Right renal cortex interstitium (tissue), 3 donors: ENCODE results near the gene WASF2. TPM values are rescaled to one million over a fixed set of nuclear protein-coding genes. Genes with fewer than 3 reads are reported as not detected.

Source experiments
- DNase-seq, 3 donors: peaks; one replicate each; pipeline ENCODE4 v3.0.0-alpha.2; 2013; ENCODE audit warnings: low read depth in 3 of 3, low spot score in 2 of 3
- polyA plus RNA-seq, 3 donors: library from polyadenylated mRNA; unstranded; fragments of 120-200 nt; gene quantifications; one replicate each; pipeline ENCODE4 v1.2.1, GENCODE V29; 2013; ENCODE audit not compliant: insufficient read length in 3 of 3

The WASF2 gene
- polyA plus RNA-seq, 3 donors = 134 to 154 (median 140) TPM

DNA sequence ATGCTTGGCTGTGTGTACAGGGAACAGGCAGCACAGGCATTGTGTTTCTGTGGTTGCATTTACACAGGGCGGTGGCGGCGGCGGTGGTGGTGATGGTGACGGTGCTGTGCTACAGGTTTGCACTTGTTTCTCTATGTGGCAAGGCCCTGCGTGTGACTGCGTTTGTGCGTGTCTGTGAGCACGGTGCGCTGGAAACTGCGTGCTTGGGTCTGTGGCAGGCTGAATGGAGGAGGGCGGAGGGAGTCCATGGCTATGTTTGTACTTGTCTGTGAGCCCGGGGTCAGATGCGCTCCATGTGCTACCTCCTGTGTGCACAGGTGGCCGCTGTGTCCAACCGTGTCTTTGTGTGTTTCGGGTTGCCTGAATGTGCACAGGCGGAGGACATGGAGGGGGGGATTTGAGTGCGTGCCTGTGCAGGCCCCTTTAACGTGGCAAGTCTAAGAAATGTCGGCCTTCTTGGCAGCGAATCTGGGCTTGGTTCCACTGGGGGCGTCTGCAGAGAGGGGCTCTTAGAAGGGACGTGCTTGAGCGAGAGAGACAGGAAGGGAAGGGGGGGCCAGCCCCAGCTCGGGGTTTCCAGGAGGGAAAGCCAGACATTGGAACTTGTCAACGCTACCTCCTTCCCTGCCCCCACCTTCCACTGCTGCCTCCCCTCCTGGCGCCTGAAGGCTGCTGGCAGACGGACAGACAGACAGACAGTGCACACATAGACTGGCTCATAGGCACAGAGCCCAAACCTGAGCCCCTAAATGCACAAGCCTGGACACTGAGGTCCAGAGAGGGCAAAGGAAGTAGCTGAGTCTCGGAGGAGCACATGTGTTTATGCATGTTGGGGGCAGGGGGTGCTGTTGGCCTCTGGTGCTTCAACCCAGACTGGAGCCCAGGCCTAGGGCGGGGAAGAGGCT, 32.7 kb upstream of the WASF2 start:
- DNase-seq = no peak

DNA sequence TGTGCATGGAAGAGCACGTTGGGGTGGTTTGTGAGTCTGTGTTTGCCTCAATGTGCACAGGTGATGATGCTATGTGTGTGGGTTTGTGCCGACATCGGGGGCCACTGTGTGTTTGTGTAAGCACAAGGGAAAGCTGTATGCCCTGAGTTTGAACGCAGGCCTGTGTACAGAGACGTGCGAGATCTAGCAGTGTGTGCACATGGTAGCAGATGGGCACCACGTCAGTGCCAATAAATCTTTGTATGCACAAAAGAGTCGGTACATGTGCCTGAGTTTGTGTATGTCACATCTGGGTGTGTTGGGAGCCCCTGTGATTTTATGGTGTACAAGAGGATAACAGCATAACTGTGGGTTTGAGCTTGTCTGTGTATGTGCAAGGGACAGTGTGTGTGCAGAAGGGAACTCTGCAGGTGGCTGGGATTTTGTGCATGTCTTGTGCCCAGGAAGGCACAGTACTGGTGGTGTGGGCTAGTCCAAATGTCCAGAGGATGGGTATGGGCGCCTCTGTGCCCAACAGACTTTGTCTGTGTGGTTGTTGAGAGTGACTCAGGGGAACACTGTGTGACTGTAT, 32.0 kb upstream of the WASF2 start:
- no peak for DNase-seq

DNA sequence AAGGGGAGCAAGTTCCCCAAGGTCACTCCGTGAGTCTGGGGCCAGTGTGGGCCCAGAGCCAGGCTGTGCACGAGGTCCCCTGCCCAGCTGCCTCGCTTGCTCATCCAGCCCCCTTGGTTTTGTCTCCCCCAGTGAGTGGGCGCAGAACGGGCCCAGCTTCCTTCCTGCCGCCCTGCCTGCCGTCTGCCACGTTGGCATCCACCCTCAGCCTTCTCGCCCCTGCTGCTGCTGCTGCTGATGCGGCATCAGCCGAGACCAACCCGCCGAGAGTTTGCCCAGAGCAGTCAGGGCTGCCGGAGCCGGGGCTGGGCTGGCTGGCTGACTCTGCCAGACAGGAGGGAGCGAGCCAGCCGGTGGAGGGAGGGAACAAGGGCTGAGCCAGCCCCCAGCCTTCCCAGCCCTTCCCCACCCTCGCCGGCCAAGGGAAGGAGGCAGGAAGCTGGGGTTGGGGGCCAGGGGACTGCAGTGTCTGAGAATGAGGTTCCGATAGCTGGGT, 31.4 kb upstream of the WASF2 start:
- DNase-seq = no peak

DNA sequence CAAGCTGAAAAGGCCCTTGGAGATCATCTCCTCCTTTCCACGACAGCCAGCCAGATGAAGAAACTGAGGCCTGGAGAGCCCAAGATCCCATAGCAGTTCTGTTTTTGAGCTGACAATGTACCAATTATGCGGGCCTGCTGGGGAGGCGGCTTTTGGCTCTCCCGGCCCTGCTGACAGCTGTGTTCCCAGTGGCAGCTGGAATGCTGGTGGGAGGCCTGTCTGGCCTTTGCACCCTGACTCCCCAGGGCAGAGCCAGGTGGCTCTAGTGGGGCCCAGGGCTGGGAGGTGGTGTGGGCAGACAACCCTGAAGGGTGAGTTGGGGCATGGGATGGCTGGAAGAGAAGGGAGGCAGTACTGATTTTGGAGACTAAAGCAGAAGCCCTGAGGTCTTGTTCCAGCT, 30.7 kb upstream of the WASF2 start:
- DNase-seq = no peak

- no peak for DNase-seq
Measured at GRCh38 chr1:27519331-27520258, 29.6 kb upstream of the WASF2 start.

GRCh38 chr1:27518808-27519207, 28.8 kb upstream of the WASF2 start:
- no peak for DNase-seq

DNA sequence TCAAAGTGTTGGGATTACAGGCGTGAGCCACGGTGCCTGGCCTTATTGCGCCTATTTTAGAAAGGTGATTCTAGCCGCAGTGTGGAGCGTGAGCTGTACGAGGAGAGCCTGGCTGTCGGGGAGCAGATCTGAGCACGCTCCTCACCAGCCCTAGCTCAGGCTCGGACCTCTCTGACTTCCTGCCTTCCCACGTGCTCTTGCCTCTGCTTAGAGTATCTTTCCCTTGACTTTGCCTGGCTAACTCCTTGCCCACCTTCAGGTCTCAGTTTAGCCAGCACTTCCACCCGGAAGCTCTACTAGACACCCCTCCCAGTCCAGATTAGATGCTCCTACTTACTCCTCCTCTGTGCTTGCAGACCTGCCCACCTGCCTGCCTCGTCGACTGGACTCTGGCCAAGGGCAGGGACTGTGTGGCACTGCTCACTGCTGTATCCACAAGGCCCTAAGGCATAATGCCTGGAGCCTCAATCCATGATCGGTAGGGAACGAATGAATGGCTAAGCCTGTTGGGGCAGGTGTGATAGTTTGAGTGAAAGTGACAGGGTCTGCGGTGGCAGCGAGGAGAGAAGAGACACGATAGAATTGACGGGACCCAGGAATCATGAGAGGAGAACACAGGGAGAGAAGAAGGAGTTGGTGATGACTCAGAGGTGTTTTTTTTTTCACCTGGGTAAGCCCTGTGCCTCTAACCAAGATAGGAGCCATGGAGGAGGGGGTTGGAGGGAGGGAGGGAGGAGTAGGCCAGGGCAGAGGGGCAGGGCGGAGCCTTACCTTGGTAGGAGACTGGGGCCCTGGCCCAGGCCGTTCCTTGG, 28.1 kb upstream of the WASF2 start:
- no peak for DNase-seq

- no peak for DNase-seq
Measured at GRCh38 chr1:27517301-27517700, 27.3 kb upstream of the WASF2 start.

- DNase-seq = no peak
Measured at GRCh38 chr1:27515626-27516025, 25.7 kb upstream of the WASF2 start.

DNA sequence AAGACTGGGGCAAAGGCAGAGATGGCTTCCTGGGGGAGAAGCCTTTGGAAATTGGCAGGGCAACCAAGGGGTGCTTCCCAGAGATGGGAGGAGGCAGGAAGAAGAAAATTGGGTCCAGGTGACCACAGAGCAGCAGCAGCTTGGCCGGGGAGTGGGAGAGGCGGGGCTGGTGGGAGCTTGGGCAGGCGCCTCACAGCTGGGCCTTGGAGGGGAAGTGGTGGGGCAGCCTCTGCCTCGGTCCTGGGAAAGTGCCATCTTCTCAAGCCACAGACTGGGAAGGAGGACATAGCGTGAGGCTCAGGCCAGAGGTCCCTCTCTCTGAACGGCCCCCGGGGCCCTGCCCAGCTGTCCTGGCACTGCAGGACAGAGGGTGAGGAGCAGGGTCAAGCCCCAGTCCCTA, 24.0 kb upstream of the WASF2 start:
- no peak for DNase-seq

GRCh38 chr1:27513528-27513927, 23.6 kb upstream of the WASF2 start:
- DNase-seq = no peak

DNA sequence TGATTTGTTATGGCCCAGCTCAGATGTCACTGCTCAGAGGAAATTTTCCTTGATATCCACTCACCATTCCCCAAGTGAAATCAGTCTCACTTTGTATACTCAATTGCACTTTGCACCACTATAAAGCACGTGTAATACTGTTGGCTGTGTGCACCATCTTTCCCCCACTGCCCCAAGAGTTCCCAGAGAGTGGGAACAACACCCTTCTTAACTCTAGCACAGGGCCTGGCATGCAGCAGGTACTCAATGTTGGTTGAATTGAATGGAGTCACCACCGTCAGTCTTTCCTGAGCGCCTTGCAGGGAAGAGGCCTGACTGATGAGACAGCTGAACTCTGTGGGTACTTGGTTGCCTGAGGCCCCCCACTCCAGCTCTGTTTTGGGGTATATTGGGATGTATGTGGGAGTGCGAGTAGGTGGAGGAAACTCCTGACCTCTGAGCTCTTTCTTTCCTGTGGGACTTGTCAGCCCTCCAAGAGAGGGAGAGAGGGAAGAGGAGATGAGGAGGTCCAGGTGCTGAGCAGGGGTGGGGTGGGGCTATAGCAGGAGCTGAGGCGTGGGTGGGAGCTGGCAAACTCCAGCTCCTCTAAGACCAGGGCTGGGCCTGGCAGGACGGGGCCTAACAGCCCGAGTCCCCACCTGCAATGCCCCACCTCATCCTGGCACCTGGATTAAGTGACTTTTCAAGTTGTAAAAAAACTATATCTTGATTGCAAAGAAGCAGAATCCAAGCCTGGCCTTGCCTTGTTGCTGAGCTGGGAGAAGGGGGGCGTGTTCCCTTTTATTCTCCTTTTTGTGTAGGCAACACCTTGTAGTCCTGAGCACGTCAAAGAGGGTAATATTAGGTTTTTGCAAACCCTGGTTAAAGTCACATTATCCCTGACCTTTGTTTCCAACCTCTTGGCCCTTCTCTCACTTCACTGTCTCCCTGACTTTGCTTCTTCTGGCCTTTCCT, 19.4 kb upstream of the WASF2 start:
- DNase-seq = no peak

DNA sequence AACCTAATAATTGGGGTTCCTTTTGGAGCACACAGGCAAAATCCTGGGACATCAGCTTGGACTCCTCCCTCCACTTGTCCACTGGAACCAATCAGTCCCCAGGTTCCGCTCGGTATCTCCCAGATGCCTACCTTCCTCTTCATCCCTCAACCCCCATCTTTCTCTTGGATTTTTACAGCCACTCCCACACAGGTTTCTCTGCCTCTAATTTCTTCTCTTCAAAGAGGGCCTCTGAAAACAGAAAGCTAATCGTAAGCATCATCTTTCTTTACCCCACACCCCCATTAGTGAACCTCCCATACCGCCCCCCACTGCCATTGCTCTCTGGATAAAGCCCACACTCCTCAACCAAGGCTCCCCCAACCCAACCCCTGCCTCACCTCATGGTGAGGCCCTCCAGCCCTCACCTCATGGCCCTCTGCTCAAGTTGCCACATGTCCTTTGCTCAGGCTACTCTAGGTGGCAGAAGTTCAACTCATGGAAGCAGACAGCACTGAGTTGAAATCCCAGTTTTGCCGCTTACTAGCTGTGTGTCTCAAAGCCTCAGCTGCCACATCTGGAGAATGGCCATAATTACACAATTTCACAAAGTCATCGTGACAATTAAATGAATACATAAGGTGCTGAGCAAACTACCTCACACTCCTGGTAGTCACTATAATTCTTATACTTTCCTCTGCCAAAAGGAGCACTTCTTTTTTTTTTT, 18.1 kb upstream of the WASF2 start:
- DNase-seq = no peak

GRCh38 chr1:27506703-27507102, 16.7 kb upstream of the WASF2 start:
- DNase-seq = no peak

GRCh38 chr1:27505420-27505680, 15.4 kb upstream of the WASF2 start:
- no peak for DNase-seq

DNA sequence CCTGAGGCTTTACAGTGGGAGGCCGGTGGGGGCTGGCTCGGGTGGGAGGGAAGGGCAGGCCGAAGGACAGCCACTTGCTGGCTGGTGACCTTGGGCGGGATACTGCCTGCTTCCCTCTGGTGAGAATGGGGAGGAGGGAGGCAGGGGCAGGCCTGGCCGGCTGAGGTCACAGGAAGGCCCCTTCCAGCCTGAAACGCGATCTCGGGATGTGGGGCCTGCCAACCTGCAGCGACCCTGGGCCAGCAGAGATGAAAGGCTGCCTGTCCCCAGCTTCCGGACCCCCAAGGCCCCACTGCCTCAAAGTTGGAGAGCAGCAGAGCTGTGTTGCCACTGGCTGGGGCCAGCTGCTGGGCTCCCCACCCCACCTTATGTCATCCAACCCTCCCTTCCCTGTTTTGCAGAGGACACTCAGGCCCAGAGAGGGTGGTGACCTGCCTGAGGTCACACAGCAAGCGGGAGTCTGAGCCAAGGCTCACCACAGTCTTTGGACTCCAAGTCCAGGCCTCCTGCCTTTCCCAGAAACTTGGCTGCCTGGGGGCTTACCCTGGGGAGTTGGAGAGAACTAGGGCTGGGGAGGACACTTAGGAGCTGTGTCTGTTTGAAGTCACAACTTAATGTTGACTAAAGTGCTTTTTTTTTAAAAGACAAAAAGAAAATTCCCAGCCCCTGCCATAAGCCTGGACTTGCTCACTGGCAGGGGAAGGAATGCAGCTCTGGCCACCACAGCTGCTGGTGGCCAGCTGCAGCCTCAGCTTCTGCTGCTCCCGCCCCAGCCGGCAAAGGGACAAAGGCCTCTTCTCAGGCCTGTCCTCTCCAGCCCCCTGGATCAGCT, 14.8 kb upstream of the WASF2 start:
- no peak for DNase-seq

GRCh38 chr1:27503844-27504587, 14.0 kb upstream of the WASF2 start:
- no peak for DNase-seq
